Tibial nerve (tissue), 4 donors: Measurements from ENCODE around the gene NEGR1. TPM values are rescaled to one million over a fixed set of nuclear protein-coding genes. Genes with fewer than 3 reads are reported as not detected.

ENCODE experiments used
- DNase-seq, 2 donors: peaks; one replicate each; pipeline ENCODE4 v3.0.0-alpha.2; 2019; ENCODE audit warnings: low spot score in 2 of 2
- H3K27ac ChIP-seq, 4 donors: fragments of 200-600 bp; sonication (generic) in 3 of 4; one replicate each; pipeline ENCODE4 v1.5.1; 2017 to 2019; ENCODE audit warnings: mild to moderate bottlenecking in 1 of 4
- H3K27me3 ChIP-seq, 2 donors: fragments of 200-600 bp; sonication (generic) in 1 of 2; one replicate each; pipeline versions ENCODE4 v1.5.1 to v1.6.0; 2017 to 2019
- H3K36me3 ChIP-seq, 3 donors: fragments of 200-600 bp; sonication (generic); one replicate each; pipeline ENCODE4 v1.5.1; 2018 to 2019
- H3K4me1 ChIP-seq, 4 donors: fragments of 200-600 bp; sonication (generic) in 3 of 4; one replicate each; pipeline ENCODE4 v1.5.1; 2017 to 2019
- H3K4me3 ChIP-seq, 4 donors: fragments of 200-600 bp; sonication (generic) in 3 of 4; one replicate each; pipeline ENCODE4 v1.5.1; 2017 to 2019; ENCODE audit warnings: mild to moderate bottlenecking in 1 of 4, moderate library complexity in 1 of 4
- H3K9me3 ChIP-seq, 4 donors: fragments of 200-600 bp; sonication (generic) in 3 of 4; one replicate each; pipeline ENCODE4 v1.5.1; 2017 to 2019
- CTCF ChIP-seq, 5 experiments: fragments of 200-600 bp in 3 of 5; fragments of 450-650 bp in 2 of 5; sonication (generic) in 3 of 5; IDR thresholded peaks; one replicate each; pipeline ENCODE4 v1.5.1; 2016 to 2019; ENCODE audit warnings: antibody characterized with exemption in 5 of 5, mild to moderate bottlenecking in 3 of 5, moderate library complexity in 2 of 5
- EP300 ChIP-seq, 2 donors: sonication (generic); formaldehyde crosslinking; IDR thresholded peaks; one replicate each; pipeline ENCODE4 v1.6.1; 2017; ENCODE audit warnings: antibody characterized with exemption in 2 of 2, mild to moderate bottlenecking in 1 of 2
- POLR2A ChIP-seq, 2 donors: fragments of 450-650 bp; IDR thresholded peaks; one replicate each; pipeline ENCODE4 v1.6.1; 2017; ENCODE audit warnings: antibody characterized with exemption in 2 of 2, mild to moderate bottlenecking in 2 of 2, moderate library complexity in 2 of 2
- WGBS, 2 donors: methylation state at CpG; one replicate each; pipeline ENCODE4 v1.1.5; 2018; 5-methylcytosine and 5-hydroxymethylcytosine counted together
- total RNA-seq, 4 donors: library from RNA; depleted of rRNA; stranded (reverse); fragments of >200 nt; gene quantifications; one replicate each; pipeline ENCODE4 v1.1.0, GENCODE V29; 2016

NEGR1 gene
- total RNA-seq, 4 donors from 2014 or later, result 46.0 to 58.2 (median 52.4) TPM

DNA sequence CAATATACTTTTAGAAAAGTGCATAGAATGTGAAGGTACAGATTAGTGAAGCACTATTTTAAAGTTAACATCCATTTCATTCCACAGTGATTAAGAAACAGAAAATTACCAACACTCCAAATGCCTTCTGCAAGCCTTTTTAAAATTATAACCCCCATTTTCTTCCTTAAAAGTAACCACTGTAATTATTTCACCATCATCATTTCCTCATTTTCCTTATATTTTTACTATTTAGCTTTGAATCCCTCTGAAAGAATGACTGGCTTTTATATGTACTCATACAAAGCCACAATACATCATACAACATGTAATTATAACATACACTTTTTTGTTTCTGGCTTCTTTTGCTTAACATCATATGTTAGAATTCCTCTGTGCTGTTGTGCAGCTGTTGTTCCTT is 6.5 kb upstream of the NEGR1 start:
- Histone ChIP-seq H3K36me3 (no peaks in the 10 kb centered on the region), H3K4me3 (no peak overlapping the region), H3K27ac (no peak overlapping the region), H3K4me1 (peaks cover 0 to 20% (median 2%) of the 10 kb centered on the region in 4 donors), H3K9me3 (no peaks in the 10 kb centered on the region), H3K27me3 (no peaks in the 10 kb centered on the region)
- TF ChIP-seq CTCF (IDR thresholded peaks at IDR 0.05), result no peak
- TF ChIP-seq POLR2A (IDR thresholded peaks at IDR 0.05), result no peak
- TF ChIP-seq EP300 (IDR thresholded peaks at IDR 0.05), result no peak
- DNase-seq, result no peak

DNA sequence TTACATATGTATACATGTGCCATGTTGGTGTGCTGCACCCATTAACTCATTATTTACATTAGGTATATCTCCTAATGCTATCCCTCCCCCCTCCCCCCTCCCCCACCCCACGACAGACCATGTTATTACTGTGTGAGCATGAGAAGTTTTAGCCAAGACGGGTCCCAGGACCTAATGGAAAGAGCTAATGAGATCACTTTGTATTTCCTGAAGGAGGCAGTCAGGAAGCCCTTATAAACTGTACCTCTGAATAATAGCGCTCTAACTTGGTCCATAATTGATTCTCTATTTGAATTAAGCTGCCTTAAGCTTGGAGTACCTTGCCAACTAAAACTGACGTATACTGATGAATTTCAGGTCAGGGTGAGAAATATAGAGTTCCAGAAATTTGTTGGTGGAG is 4.1 kb upstream of the NEGR1 start:
- DNase-seq, result no peak
- H3K36me3 ChIP-seq, result no peaks in the 10 kb centered on the region
- 69 to 71% methylated on average over 4 of the region's 4 CpGs for WGBS, 2 donors
- H3K9me3 ChIP-seq, result no peaks in the 10 kb centered on the region
- H3K27me3 ChIP-seq, result no peaks in the 10 kb centered on the region
- H3K27ac ChIP-seq, result no peak overlapping the region
- H3K4me1 ChIP-seq, result peaks cover 0 to 20% (median 2%) of the 10 kb centered on the region in 4 donors
- TF ChIP-seq EP300 (IDR thresholded peaks at IDR 0.05), result no peak
- TF ChIP-seq CTCF (IDR thresholded peaks at IDR 0.05), result no peak
- no peak for TF ChIP-seq POLR2A (IDR thresholded peaks at IDR 0.05)
- H3K4me3 ChIP-seq, result no peak overlapping the region

- DNase-seq, result peak in 1 of 2 donors; percentile 14
- Histone ChIP-seq H3K36me3 (no peaks in the 10 kb centered on the region), H3K9me3 (no peaks in the 10 kb centered on the region), H3K4me1 (peaks cover 0 to 20% (median 2%) of the 10 kb centered on the region in 4 donors), H3K27me3 (no peaks in the 10 kb centered on the region), H3K27ac (peak overlapping the region; percentile 84 to 93 (median 88)), H3K4me3 (peak overlapping the region; percentile 47 to 68 (median 60))
- no peak for TF ChIP-seq CTCF (IDR thresholded peaks at IDR 0.05)
- TF ChIP-seq POLR2A (IDR thresholded peaks at IDR 0.05), result no peak
- TF ChIP-seq EP300 (IDR thresholded peaks at IDR 0.05), result no peak
- WGBS, 2 donors, result 1 to 2% methylated on average over 3 of the region's 3 CpGs
Observed at GRCh38 chr1:72285074-72285425, 2.7 kb upstream of the NEGR1 start.

DNA sequence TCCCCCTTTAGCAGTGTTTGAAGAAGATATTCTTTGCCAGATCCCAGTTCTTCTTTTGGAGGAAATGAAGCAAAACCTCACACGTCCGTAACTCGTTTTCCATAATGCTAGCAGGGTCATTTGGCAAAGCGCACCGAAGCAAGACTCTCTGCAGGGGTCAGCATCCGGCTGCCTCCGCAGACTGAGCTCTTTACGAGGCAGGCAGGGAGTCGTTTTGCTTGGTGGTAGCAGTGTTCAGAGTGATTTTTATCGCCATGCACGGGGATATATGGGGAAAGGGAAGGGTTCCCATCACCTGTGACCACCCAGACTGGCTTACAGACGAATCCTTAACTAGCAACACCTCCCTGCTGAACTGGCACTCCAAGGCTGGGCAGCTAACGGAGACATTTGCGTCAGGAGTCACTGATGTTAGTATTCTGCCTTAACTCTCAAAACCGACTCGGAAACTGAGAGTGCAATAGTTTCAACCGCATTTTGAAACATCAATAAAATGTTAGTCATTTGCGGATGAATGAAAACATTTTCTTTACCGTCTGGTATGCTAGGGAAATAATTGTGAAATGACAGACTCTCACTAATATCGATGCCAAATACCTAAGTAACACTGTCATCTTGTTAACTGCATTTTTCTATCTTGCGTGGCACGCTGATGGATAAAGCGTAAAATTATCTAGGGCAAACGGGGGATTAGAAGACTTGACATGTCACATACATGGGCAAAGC is 2.2 kb upstream of the NEGR1 start:
- TF ChIP-seq POLR2A (IDR thresholded peaks at IDR 0.05), result no peak
- peak in 1 of 2 donors; percentile 39 for TF ChIP-seq EP300 (IDR thresholded peaks at IDR 0.05)
- H3K4me3 ChIP-seq, result peak overlapping the region; percentile 47 to 68 (median 60)
- peak in 1 of 2 donors; percentile 36 for DNase-seq
- WGBS, 2 donors, result 0 to 1% methylated on average over 23 of the region's 24 CpGs
- H3K36me3 ChIP-seq, result no peaks in the 10 kb centered on the region
- no peaks in the 10 kb centered on the region for H3K27me3 ChIP-seq
- peak overlapping the region; percentile 84 to 93 (median 88) for H3K27ac ChIP-seq
- no peaks in the 10 kb centered on the region for H3K9me3 ChIP-seq
- peaks cover 0 to 20% (median 2%) of the 10 kb centered on the region in 4 donors for H3K4me1 ChIP-seq

- H3K4me1 ChIP-seq, result peaks cover 0 to 23% (median 2%) of the 10 kb centered on the region in 4 donors
- DNase-seq, result no peak
- WGBS, 2 donors, result 0% methylated on average over 7 of the region's 7 CpGs
- no peaks in the 10 kb centered on the region for H3K36me3 ChIP-seq
- H3K27ac ChIP-seq, result peak overlapping the region; percentile 84 to 93 (median 88)
- no peak for TF ChIP-seq POLR2A (IDR thresholded peaks at IDR 0.05)
- no peak for TF ChIP-seq EP300 (IDR thresholded peaks at IDR 0.05)
- TF ChIP-seq CTCF (IDR thresholded peaks at IDR 0.05), result no peak
- no peaks in the 10 kb centered on the region for H3K27me3 ChIP-seq
- H3K9me3 ChIP-seq, result no peaks in the 10 kb centered on the region
- peak overlapping the region; percentile 47 to 68 (median 60) for H3K4me3 ChIP-seq
Observed at GRCh38 chr1:72284084-72284347, 1.7 kb upstream of the NEGR1 start.
